HFF-Myc (cell line): ENCODE measurements around the gene RPE.
A peak's percentile ranks its signal among the peaks of the same experiment; 100 is the strongest.

Experiments
- DNase-seq: peaks from one replicate; pipeline ENCODE4 v3.0.0-alpha.2; 2011; ENCODE audit warnings: low read depth; ENCODE audit errors: extremely low read depth
- H3K4me3 ChIP-seq: replicated peaks from 2 replicates; pipeline ENCODE4 v1.5.1; 2011; ENCODE audit warnings: low read depth, mild to moderate bottlenecking, control low read depth, low read length
- TF ChIP-seq, protein P1 (sequence below): IDR thresholded peaks from 2 replicates; pipeline ENCODE4 v1.5.1; 2012; ENCODE audit warnings: mild to moderate bottlenecking, low read depth, low read length, control low read depth; ENCODE audit errors: missing control alignments

Gene RPE

DNA sequence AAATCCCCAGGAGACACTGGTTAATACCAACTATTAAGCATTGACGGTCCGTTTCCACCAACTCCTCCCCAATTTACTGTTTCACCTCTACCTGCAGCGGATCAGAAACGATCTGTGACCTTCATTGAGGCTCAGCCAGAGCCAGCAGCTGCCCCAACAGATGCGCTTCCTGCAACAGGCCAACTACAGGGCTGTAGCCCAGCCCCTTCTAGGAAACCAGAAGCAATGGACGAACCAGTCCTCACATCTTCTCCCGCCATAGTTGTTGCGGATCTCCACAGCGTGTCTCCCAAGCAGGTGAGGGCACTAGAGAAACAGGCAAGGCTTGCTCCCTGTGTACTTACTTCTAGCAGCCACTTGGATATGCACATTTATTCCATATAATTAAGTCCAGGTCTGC is 8.5 kb upstream of the RPE start:
- DNase-seq, result no peak
- TF ChIP-seq, protein P1, sequence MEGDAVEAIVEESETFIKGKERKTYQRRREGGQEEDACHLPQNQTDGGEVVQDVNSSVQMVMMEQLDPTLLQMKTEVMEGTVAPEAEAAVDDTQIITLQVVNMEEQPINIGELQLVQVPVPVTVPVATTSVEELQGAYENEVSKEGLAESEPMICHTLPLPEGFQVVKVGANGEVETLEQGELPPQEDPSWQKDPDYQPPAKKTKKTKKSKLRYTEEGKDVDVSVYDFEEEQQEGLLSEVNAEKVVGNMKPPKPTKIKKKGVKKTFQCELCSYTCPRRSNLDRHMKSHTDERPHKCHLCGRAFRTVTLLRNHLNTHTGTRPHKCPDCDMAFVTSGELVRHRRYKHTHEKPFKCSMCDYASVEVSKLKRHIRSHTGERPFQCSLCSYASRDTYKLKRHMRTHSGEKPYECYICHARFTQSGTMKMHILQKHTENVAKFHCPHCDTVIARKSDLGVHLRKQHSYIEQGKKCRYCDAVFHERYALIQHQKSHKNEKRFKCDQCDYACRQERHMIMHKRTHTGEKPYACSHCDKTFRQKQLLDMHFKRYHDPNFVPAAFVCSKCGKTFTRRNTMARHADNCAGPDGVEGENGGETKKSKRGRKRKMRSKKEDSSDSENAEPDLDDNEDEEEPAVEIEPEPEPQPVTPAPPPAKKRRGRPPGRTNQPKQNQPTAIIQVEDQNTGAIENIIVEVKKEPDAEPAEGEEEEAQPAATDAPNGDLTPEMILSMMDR, result no peak
- no peak overlapping the region for H3K4me3 ChIP-seq

DNA sequence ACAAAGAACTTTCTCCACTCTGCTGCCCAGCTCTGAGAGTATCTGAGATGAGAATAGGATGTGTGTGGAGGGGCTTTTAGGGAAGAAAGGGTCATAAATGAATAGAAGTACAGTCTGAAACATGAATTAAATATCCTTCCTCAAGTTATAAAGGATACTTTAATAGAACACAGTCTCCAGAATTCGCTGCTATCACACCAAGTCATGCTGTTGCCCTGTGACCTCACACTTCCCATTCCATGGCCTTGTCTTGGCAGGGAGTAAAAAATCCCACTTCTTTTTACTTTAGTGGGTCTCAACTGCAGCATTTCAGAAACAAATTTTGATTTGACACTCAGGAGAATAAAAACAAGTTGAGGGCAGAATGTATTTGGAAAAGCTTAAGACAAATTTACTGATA is 3.8 kb upstream of the RPE start:
- H3K4me3 ChIP-seq, result no peak overlapping the region
- no peak for DNase-seq
- TF ChIP-seq, protein P1, result no peak

DNA sequence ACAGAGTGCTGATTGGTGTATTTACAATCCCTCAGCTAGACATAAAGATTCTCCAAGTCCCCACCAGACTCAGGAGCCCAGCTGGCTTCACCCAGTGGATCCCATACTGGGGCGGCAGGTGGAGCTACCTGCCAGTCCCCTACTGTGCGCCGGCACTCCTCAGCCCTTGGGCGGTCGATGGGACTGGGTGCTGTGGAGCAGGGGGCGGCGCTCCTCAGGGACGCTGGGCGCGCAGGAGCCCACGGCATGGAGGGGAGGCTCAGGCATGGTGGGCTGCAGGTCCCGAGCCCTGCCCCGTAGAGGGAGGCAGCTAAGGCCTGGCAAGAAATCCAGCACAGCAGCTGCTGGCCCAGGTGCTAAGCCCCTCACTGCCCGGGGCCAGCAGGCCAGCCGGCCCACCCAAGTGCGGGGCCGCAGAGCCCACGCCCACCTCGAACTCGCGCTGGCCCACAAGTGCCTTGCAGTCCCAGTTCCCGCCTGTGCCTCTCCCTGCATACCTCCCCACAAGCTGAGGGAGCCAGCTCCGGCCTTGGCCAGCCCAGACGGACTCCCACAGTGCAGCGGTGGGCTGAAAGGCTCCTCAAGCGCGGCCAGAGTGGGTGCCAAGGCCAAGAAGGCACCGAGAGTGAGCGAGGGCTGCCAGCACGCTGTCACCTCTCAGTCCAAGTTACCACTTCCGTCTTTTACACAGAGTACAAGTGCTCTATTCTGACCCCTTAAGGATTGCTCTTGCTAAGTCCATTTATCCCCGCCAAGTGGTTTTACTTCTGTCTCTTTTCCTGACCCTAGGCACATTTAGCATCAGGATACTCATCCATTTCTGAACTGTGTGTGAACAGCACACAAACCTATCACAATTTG is 1.7 kb upstream of the RPE start:
- no peak for DNase-seq
- no peak overlapping the region for H3K4me3 ChIP-seq
- TF ChIP-seq, protein P1, result no peak

DNA sequence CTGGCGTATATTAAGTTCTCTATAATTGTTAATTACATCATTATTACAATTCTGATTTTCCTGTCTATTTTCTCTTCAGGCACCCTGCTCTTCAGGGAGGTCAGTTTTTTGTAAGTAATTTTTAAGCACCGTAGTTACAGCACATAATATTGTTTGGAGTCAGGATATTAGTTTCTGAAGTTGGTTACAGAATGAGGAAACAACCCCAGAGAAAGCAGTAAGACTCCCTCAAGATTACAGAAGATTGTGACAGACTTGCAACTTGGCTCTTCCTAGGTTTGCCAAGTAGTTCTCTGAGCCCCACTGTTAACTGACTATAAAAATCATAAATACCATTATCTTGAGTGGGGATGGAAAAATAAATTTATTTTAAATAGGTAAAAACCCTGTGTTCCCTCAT is 921 bp downstream of the RPE start:
- TF ChIP-seq, protein P1, result no peak
- DNase-seq, result no peak
- peak overlapping the region; percentile 96 for H3K4me3 ChIP-seq

DNA sequence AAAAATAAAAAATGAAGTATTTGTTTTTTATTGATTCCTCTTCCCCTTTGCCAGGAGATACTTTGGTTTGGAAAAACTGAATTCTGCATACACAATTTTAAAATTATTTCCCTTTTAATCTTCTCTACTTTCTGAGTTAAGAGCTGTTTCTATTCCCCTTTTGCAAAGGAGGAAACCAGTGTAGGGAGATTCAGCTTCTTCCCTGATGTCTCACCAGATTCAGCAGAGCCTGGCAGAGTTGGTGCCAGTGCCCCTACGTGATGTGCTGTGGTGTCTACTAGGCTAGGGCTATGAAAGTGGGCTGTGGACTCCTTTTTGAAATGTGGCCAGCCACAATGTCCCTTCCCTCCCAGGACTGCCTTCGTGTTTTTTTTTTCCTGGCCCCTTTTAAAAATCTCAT is 2.4 kb downstream of the RPE start:
- peak overlapping the region; percentile 96 for H3K4me3 ChIP-seq
- DNase-seq, result no peak
- TF ChIP-seq, protein P1, result no peak

DNA sequence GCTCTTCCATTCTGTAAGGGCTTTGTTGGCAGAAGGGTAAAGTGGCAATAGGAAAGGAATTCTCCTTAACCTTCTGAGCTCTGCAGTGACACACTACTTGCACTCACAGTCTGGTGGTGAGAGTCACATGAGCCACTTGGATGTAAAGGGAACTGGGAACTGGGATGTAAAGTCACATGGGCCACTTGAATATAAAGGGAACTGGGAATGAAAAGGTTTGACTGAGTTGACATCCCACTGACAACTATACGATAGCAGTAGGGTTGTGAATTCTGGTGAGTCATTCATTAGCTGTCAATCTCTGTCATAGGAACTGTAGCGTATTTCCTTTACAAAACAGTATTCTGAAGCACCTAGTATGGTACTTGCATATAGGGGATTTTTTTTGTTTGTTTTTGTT is 5.5 kb downstream of the RPE start:
- no peak overlapping the region for H3K4me3 ChIP-seq
- TF ChIP-seq, protein P1, result no peak
- DNase-seq, result no peak

DNA sequence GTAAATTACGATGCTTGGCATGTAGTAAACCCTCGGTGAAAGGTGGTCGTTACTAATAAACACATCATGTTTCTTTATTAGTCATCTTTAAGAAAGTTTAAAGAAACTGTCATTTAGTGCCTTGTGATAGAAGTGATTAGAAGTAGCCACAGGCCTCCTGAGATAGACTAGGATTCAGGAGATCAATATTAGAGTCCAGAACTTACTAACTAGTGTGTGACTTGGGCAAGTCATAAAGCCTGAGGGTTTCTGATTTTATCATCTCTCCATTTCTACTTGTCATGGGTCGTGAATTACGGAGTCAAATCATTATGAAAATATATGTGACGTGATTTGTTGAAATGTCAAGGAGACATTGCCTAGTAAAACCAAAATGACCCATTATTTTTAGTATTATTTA is 6.7 kb downstream of the RPE start:
- no peak overlapping the region for H3K4me3 ChIP-seq
- DNase-seq, result no peak
- TF ChIP-seq, protein P1, result no peak
